HG03280 (cell line): ENCODE data around the gene HPCAL1.
"Not testable (repeated sequence)": the region's sequence is repeated elsewhere in the genome, so short reads cannot be mapped to it uniquely, and the experiment has no call there.

Source experiments
- ATAC-seq: cut with Tn5 transposase; IDR thresholded peaks from one replicate; pipeline ENCODE4 v1.9.1; 2021; ENCODE audit warnings: mild to moderate bottlenecking, moderate library complexity; ENCODE audit not compliant: unreplicated experiment

HPCAL1 gene

GRCh38 chr2:10449838-10450691 lies 147.4 kb downstream of the HPCAL1 start:
- no peak for ATAC-seq

- no peak for ATAC-seq
These were observed 149.1 kb downstream of the HPCAL1 start for GRCh38 chr2:10451819-10452218.

GRCh38 chr2:10452312-10452711 lies 149.6 kb downstream of the HPCAL1 start:
- no peak for ATAC-seq

GRCh38 chr2:10452956-10453904 lies 150.5 kb downstream of the HPCAL1 start:
- ATAC-seq = no peak

DNA sequence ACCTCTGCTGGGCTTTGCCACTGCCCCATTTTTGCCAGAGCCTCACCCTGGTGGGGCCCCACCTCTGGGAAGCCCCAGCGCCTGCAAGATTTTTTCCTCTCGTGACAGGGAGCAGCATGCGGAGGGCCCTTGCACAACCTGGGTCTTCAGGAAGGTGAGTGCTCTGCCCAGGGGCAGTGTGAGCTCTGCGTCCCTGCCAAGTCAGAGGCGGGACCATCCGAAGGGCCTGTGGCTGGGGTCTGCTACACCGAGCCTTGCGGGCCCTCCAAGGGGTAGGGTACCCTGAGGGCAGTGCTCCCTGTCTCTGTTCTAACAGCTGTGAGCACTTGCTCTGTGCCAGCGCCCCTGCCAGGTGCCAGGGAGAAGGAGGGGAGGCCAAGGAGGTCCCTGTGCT lies 151.2 kb downstream of the HPCAL1 start:
- ATAC-seq = no peak

DNA sequence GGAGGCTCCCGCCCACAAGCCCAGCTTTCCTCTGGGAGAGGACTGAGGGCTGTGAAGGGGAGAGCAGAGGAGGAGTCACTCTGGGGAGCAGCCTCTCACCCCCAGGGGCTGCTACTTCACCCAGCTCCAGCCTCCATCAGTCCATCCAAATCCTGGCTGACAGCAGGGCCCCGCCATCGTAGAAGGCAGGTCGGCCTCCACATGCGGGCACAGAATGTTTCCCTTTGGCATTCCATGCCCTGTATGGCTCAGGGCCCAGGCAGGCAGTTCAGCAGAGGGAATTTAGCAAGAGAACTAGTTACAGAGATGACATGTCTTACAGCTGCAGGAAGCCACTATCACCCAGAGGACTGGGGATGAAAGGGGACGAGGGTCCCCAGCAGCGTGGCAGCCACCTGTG lies 151.8 kb downstream of the HPCAL1 start:
- ATAC-seq = no peak

- ATAC-seq = not testable (repeated sequence)
These were observed 154.5 kb downstream of the HPCAL1 start for GRCh38 chr2:10457195-10457594.

DNA sequence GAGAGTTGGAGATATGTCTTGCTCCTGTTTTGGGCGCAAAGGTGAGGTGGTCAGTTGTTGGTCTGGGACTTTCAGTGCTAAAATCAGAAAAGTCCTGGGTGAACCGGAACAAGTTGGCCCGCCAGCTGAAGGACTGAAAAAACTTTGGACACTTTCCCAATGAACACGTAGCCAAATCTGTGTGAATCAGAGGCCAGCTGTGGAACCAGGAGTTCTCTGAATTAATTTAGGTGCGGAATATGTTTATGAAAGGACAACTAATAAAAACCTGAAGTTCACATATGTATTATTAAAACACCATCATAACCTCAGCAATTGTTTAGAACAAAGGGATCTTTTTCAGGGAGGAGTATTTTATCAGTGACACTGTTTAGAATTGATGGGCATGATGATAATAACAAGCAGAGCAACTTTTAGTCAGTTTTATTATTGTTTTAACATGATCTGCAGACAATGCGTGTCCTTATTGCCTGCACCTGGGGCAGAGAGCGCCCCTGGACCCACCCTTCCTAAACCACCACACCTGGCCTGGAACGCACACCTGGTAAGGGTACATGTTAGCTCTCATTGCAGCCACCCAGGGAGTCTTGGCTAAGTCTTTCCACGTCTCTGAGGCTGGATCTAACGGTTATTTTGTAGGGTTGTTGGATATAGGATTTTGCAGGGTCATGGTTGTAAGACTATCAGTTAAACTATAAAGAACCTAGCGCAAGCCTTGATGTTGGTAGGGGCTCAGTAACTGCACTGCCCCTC lies 155.3 kb downstream of the HPCAL1 start:
- ATAC-seq = no peak

DNA sequence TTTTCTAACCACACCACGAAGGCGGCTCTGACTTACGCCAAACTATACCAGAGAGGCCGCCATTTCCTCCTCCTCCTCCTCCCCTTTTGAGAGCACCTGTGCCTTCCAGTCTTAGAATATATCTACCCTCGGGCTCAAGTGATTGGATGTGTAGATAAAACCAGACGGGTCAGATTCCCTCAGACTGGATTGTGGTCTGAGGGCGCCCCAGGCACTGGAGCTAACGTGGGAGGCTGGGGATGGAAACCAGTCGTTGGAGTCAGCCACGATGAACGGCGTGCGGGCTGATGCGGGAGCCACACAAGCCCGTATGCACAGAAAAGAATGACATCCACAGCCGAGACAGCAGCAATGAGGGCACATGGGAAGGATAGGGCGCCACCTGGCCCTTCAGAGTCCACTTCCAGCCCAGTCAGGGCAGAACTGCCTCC lies 157.7 kb downstream of the HPCAL1 start:
- ATAC-seq = no peak

GRCh38 chr2:10462178-10463083 lies 159.7 kb downstream of the HPCAL1 start:
- ATAC-seq = no peak

- ATAC-seq = no peak
These were observed 163.2 kb downstream of the HPCAL1 start for GRCh38 chr2:10465910-10466309.

- ATAC-seq = no peak
These were observed 164.1 kb downstream of the HPCAL1 start for GRCh38 chr2:10466801-10467200.

DNA sequence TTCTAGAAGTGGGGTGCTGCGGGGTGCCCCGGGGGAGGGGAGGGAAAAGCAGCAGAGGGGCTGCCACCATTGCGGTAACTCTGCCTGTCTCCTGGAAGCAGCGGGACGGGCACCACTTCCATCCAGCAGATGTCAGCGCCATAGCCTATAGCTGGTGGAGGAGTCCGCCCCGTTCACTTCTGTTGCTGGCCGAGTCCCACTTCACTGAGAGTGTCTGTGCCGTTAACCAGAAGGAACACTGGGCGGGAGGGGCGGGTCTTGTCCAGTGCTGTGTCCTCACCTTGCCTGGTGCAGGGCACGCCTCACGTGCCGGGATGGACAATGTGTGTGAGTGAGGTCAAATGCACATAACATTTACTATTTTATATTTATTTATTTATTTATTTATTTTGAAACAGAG lies 164.7 kb downstream of the HPCAL1 start:
- no peak for ATAC-seq

GRCh38 chr2:10469301-10469700 lies 166.6 kb downstream of the HPCAL1 start:
- ATAC-seq = no peak

DNA sequence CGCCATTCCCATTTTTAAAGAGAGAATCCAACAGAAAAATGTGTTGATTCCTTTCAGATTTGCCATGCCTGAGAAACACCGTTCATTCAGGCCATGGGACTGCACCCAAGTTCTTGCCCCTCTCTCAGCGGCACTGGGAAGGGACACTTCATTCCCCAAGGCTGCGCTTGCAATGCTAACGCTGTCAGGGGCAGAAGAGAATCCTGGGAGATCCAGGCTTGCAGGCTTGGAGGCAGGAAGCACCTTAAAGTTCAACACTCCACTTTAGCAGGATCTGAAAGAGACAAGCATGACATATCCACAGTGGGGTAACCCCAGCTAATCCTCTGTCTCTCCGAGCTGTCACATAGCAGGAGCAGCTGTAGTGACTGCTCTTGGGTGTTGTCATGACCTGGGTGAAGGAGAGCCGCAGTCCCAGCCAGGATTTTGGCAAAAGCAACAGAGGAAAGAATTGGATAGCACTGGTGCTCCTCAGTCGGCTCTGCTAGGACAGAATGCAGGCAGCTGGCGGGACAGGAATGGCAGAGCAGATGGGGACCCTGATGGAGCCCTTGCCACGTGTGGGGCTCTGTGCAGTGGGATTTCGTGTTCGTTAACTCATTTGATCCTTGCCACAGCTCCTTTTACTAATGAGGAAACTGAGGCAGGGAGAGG lies 167.4 kb downstream of the HPCAL1 start:
- no peak for ATAC-seq

- no peak for ATAC-seq
These were observed 168.4 kb downstream of the HPCAL1 start for GRCh38 chr2:10471046-10471571.

DNA sequence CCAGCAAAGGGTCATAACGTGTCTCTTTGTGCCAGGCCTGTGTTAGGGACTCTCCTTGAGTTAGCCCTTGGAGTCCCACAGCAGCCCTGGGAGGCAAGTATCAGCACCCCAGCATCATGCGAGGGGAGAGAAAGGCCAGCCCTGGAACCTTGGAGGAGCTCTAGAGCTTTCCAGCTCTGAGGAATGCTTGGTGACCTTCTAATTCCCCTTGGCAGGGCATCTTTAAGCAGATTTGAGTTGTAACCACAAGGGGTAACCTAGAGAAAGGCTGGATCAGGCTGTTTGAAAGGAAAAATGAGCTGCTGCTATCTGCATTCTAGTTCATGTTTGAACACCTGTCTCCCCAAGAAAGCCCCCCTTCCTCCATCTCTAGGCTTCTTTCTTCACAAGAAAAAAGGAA lies 169.3 kb downstream of the HPCAL1 start:
- no peak for ATAC-seq

DNA sequence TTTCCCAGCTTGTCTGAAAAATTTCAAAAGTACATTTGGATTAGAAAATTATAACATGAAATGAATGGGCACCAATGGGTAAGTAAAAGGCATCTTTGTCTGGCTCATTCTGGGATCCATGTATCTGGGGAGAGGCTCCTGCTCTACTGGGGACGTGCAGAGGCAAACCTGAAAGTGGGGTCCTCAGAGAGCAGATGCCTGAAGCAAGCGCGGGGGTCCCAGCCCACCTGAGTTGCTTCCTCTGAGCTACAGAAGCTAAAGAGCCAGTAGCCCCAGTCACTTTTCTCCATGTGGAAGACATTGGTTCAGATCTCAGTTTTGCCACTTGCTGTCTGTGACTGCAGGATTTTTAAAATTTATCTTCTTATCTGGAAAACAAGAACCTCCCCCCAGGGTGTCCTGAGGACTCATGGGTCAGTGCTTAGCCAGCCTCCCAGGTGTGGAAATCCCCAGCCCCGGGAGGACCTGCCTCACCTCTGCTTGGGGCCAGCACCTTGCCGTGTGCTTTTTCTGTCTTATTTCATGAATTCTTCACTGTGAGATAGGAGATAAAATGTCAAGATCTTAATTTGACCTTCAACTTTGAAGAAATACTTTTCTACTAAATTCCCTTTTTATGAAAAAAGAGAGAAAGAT lies 170.5 kb downstream of the HPCAL1 start:
- no peak for ATAC-seq

DNA sequence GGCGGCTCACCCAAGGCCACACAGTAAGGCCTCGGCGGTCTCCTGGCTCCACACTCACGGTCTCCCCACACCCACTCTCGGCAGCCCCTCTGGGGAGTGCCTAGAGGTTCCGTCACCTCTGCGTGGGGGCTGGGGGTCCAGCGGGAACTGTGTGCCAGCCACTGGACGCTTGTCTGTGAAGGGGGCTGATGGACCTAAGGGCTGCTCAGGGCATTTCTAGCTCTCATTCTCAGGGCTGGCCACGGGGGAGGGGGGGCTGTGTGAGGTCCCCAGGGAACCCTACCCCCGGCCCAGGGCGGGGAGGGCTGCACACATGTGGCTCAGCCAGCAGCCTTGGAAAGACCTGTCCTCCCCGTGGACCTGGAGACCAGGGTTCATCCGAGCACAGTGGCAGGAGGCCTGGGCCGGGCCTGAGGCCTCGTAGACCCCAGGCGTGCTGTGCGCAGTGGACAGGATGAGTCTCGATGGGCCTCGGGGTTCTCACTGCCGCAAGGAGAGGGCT lies 172.6 kb downstream of the HPCAL1 start:
- ATAC-seq = no peak
